Measurements from ENCODE around the gene KRT28. TPM values are rescaled to one million over a fixed set of nuclear protein-coding genes. Genes with fewer than 3 reads are reported as not detected.

The KRT28 gene
- total RNA-seq, 4 donors from 2014 or later = not detected

GRCh38 chr17:40836020-40836419, 36.3 kb upstream of the KRT28 start:
- no peak for TF ChIP-seq CTCF (IDR thresholded peaks at IDR 0.05; ENCODE audit: low read depth)

- TF ChIP-seq CTCF (IDR thresholded peaks at IDR 0.05; ENCODE audit: low read depth) = no peak
Observed at GRCh38 chr17:40833882-40834281, 34.1 kb upstream of the KRT28 start.

- no peak for TF ChIP-seq CTCF (IDR thresholded peaks at IDR 0.05; ENCODE audit: low read depth)
Observed at GRCh38 chr17:40832840-40833239, 33.1 kb upstream of the KRT28 start.

GRCh38 chr17:40830085-40830776, 30.5 kb upstream of the KRT28 start:
- no peak for TF ChIP-seq CTCF (IDR thresholded peaks at IDR 0.05; ENCODE audit: low read depth)

GRCh38 chr17:40828454-40829044, 28.8 kb upstream of the KRT28 start:
- no peak for TF ChIP-seq CTCF (IDR thresholded peaks at IDR 0.05; ENCODE audit: low read depth)

GRCh38 chr17:40827746-40828453, 28.1 kb upstream of the KRT28 start:
- TF ChIP-seq CTCF (IDR thresholded peaks at IDR 0.05; ENCODE audit: low read depth) = no peak

- no peak for TF ChIP-seq CTCF (IDR thresholded peaks at IDR 0.05; ENCODE audit: low read depth)
Observed at GRCh38 chr17:40825599-40825998, 25.8 kb upstream of the KRT28 start.
